CD4-positive, alpha-beta T cell treated with Interleukin-4 for 1 hour (primary cell): ENCODE results near the gene CALD1.
A peak's percentile ranks its signal among the peaks of the same experiment; 100 is the strongest.

Source experiments
- DNase-seq, 2 donors: peaks; one replicate each; pipeline ENCODE4 v3.0.0-alpha.2; 2020 to 2022

CALD1 gene

DNA sequence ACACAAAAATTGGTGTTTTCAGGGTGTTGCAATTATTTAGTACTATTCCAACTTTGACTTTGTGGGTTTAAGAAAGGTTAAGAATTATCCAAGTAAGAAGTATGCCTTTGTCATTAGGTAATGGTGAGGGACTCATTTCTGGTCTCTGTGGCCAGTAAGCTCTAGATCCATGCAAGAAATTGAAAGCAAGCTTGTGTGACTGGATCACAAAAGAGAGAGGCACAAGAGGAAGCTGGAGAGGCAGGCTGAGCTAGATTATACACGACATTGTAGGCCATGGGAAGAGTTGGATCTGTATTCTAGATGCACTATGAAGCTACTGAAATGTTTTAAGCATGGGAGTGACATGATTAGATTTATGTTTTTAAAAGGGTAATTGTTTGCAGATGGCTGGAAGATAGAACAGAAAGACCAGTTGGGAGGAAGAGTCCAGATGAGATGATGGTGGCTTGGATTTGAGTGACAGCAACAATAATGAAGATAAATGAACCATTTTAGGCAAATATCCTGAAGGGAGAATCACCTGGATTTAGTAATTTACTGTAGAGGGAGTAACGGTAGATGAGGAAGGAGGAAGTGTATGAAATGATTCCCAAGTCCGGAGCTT lies 50.0 kb downstream of the CALD1 start:
- no peak for DNase-seq

DNA sequence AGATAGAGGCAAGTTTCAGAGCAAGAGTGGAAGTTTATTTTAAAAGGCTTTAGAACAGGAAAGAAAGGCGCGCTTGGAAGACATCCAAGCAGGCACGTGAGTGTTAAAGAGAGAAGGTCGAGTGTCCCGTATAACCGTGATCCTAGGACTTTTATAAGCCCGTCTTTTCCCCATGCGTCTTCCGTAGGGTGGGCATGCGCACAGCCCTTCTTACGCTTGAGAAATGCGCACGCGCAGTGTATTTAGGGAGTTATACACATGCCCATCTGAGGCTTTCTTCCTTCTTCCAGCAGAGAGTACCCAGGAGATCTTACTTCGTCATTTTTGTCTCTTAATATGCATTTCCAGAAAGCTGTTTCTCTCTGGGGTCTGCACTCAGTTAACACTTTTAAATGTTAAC lies 52.4 kb downstream of the CALD1 start:
- peak in 1 of 2 donors; percentile 12 for DNase-seq

DNA sequence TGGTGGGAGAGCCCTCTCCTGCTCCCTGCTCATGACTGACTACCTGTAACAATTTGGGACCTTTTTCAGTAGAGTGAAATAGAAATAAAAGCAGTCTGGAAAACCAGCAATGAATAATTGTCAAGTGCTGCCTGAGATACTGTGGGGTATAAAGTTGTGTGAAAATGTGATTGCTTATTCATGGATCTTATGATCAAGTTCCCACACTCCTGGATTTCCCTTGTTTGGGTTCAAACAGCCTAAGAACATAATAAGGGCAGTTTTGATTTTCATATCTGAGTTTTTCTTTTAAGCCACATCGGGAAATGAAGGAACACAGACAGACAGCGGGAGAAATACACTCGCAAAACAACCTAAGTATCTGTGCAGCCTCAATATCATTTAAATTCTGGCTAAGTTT lies 52.9 kb downstream of the CALD1 start:
- no peak for DNase-seq

GRCh38 chr7:134834689-134835462 lies 55.4 kb downstream of the CALD1 start:
- DNase-seq, result no peak

- DNase-seq, result no peak
Measured at GRCh38 chr7:134835463-134835823, 56.0 kb downstream of the CALD1 start.

DNA sequence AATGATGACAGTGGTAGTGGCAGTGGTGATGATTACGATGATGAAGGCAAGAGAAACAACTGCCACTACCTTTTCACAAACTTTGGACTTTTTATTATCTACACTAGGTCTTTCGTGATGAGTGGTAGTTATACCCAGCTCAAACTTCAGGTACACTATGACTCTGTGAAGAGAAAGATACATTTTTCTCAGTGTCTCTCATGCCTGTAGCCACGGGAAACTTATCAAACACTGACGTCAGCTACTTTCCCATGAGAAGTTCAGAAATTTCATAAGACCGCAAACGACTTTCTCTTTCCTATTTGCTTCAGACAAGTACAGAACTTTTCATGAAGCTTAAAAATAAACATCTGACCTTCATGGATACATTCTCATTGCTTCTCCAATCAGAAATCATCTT lies 57.0 kb downstream of the CALD1 start:
- no peak for DNase-seq

DNA sequence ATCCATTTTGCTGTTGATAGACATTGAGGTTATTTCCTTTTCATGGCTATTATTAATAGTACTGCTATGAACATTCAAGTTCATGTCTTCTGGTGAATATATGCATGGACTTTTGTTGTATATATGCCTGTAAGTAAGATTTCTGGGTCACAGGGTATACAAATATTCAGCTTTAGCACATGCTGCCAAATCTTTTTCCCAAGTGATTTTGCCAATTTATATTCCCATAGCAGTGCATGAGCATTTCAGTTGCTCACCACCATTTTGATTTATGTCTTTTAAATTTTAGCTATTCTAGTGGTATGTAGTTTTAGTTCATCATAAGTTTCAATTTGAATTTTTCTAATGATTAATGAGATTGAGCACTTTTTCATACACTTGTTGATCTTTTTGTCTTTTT lies 59.9 kb downstream of the CALD1 start:
- DNase-seq, result no peak

GRCh38 chr7:134842062-134842461 lies 62.6 kb downstream of the CALD1 start:
- DNase-seq, result no peak

- no peak for DNase-seq
Measured at GRCh38 chr7:134842886-134843430, 63.5 kb downstream of the CALD1 start.

DNA sequence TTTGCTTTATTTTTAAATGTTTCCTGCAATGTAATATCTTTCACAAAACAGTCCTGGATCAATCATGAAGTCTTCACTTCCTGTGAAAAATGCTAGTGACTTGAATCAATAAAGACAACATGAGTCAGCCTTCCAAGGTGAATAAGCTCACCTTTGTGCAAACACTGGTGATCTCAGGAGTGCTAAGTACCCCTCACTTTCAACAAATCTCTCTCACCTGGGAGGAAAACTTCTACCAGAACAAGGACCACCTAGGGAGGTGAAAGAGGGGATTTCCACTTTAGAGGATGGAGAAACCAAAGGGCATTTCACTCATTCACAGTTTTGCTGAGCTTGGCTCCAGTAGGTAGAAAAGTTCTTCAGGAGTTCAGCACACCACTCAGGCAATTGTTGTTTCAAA lies 64.8 kb downstream of the CALD1 start:
- DNase-seq, result no peak

DNA sequence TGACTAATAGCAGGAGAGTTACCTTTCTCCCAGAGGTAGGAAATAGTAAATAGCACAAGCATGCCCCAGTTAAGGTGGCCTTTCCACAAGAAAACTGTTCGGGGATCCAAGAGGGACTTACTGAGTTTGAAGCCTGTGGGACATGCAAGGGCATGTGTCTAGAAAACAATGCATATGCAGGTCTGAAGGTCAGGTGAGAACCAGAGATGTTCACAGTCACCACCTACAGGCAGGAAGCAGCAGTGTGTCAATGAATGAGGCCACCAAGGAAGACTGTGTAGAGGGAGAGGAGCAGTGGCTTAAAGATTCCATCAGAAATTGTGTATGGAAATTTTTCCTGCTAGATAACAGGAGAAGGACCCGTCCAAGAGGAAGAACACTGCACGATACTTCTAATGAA lies 66.0 kb downstream of the CALD1 start:
- DNase-seq, result no peak

DNA sequence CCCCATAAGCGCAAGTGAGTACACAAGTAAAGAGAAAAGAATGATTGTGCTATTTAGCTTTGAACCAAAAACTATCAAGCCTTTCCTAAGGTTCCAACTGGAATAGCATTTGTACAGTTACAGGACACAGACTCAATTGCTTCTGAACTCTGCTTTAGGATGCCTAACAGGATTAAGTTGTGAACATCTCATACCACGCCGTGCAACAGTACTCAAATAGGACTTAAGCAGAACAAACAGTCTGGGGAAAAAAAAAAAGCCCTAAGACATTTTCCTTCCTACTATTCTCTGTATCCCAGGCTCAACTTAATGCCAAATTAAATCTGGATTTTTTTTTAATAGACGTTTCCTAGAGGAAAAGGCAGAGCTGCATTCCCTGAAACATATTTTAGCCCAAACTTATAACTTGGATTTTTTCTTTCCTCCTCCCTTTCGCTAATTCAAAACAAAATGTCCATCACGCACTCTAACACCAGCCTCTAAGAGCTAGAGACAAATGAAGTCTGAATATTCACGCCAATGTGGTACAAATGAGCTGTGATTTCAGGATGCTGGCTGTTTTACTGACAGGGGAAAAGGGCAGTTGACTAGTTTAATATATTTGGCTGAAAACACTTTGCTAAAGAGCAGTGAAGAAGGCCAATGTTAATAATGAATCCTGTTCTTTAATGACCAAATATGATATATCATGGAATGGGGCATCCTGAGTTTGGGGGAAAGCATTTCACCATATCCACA lies 68.6 kb downstream of the CALD1 start:
- DNase-seq, result no peak

DNA sequence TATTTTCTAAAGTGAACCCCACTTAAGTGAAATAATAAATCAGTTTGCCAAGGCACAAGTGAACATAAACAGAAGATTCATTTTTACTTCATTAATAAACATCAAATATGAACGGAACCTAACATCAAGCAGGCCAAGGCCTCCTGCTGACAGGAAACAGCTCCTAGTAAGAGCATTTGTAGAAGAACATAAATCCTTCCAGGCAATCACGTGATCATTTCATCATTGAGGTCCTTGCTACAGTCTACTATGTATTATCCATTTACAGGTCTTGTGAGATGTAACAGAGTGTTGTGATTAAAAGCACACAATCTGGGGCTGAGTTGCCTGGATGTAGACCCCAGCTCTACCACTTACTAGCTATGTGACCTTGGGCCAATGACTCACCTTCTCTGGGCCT lies 70.6 kb downstream of the CALD1 start:
- DNase-seq, result no peak

DNA sequence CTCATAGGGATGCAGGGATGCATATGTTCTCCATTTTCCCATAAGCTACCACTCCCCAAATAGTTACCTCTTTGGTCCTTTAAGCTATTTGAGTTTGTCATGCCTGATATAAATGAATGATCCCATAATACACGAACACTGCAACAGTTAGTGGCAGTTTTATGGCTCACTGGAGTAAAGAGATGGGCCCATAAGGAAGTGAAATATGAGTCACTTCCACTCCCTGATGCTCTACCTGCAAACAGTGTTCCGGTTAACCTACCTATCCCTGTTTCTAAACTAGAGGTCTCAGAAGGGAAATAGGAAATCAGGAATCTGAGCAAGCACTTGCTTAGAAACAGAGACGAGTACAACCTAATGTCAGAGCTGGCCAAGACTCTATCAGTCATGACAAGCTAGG lies 71.7 kb downstream of the CALD1 start:
- DNase-seq, result no peak

DNA sequence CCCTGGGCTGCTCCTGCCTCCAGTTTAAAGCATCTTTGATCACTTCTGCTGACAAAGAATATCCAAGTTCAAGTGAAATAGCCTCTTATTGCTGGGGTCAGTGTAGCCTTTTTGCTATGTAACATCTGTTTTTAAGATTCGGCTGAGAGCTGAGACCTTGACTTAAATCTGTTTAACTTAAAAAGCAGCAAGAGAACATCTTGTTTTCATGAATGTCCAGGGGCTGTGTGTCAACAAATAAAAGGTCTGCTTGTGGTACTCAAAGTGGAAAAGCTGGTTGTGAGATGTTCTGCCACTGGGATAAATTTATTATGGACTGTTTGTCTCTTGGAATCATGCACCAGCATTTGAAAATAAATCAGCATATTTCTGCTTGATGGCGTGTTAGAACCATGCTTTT lies 73.2 kb downstream of the CALD1 start:
- DNase-seq, result no peak

DNA sequence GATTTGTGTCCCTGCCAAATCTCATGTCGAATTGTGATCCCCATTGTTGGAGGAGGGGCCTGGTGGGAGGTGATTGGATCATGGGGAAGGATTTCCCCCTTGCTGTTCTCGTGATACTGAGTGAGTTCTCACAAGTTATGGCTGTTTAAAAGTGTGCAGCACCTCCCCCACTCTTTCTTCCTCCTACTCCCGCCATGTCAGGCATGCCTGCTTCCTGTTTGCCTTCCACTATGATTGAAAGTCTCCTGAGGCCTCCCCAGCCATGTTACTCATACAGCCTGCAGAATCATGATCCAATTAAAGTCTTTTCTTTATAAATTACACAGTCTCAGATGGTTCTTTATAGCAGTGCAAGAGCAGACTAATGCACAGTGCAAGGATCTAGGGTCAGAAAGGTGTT lies 75.4 kb downstream of the CALD1 start:
- DNase-seq, result no peak

- DNase-seq, result no peak
Measured at GRCh38 chr7:134855442-134855841, 76.0 kb downstream of the CALD1 start.

DNA sequence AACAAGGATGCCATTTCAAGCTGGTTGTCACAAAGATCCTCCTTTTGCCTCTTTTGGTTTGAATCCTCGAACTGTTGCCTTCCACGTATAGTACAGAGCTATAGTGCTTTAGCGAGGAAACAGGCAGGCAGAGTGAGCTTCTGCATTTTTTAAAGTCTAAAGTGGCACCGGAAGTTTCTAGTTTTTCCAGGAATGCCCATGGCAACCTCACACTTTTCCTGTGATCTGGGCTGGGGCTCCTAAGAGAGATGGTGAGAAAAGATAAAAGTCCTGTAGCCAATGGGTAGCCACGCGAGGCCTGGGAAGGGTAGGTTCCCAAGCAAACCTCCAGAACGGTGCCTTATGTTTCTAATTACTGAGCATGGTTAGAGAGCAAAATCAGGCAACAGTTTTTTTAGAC lies 76.7 kb downstream of the CALD1 start:
- peak in 1 of 2 donors; percentile 3 for DNase-seq

- DNase-seq, result no peak
Measured at GRCh38 chr7:134856691-134857090, 77.3 kb downstream of the CALD1 start.

DNA sequence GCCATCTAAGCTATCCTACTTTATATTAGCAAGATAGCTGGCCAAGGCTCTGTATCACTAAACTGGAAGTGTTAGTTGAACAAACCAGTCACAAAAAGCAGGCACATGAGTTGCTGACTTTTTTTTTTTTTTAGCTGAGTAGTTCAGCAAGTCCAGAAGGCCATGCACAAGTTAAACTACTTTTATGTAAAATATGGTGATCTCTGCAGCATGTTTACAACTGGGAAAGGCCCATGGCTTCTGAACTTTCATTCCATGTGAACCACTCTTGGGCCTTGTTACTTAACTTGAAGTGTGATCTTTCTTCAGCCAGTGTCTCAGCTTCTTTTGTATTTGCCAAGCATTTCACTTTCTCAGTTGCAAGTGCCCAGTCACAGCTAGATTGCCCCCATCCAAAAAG lies 78.5 kb downstream of the CALD1 start:
- DNase-seq, result no peak

DNA sequence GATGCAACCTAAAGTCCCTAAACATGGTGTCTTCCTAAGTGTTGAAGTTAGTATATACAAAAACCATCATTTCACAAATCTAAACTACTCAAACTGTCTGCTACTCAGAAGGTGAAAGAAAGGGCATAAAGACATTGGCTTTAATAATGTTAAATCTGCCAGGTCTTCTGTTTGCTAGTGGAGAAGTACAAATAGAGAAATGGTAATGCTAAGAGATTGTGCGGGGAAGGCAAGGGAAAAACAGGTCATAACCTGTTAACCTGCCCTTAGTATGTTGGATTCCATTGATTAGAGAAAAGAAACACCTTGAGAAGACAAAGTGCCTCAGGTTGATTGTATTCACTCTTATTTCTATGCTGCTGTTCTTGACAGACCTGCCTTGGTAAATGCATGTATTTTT lies 80.3 kb downstream of the CALD1 start:
- no peak for DNase-seq

- peak; percentile 19 to 31 for DNase-seq
Measured at GRCh38 chr7:134865001-134865845, 85.8 kb downstream of the CALD1 start.

GRCh38 chr7:134866617-134867016 lies 87.2 kb downstream of the CALD1 start:
- DNase-seq, result no peak
